Stimulated activated CD8-positive, alpha-beta memory T cell treated with anti-CD3 and anti-CD28 coated beads, Interleukin-12 subunit alpha, Interleukin-12 subunit beta, amount 100 ng/mL, for 1 hour (primary cell): ENCODE data around the gene POLD2.
"Not testable (repeated sequence)": the region's sequence is repeated elsewhere in the genome, so short reads cannot be mapped to it uniquely, and the experiment has no call there.

Source experiments
- DNase-seq: peaks from one replicate; pipeline ENCODE4 v3.0.0-alpha.2; 2020; ENCODE audit warnings: low read depth

Gene POLD2

DNA sequence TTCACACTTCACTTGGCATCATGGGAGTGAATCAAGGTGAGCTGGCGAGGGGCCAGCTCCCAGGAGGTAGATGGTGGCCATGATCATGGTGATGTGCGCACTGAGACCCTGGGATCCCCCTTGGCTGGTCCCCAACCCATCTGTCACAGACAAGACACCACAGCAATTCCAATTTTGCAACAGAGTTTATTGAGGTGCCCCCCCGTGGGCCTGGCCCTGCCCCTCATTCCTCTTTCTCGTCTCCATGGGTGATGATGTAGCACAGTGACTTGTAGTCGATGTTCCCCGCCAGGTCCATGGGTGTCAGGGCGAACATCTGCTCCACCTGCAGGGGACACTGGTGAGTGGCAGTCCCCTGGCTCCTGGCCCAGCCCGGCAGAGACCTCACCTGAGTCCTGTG is 15.3 kb upstream of the POLD2 start:
- no peak for DNase-seq

DNA sequence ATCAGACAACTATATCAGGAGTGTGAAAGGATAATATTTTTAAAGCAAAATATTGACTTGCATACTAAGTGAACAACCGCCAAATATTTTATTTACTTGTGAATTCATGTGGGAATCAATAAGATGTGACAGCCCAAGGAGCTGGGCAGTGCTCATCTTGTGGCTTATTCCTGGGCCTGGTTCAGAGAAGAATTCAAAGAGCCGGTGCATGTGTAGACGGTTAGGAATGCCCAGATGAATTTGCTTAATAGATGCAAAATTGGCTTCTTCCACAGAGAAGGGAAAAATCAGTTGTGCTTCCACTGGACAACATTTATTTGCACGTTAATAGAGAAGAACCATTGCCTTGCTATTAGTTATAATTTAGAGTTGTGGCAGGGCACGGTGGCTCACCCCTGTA is 13.4 kb upstream of the POLD2 start:
- no peak for DNase-seq

DNA sequence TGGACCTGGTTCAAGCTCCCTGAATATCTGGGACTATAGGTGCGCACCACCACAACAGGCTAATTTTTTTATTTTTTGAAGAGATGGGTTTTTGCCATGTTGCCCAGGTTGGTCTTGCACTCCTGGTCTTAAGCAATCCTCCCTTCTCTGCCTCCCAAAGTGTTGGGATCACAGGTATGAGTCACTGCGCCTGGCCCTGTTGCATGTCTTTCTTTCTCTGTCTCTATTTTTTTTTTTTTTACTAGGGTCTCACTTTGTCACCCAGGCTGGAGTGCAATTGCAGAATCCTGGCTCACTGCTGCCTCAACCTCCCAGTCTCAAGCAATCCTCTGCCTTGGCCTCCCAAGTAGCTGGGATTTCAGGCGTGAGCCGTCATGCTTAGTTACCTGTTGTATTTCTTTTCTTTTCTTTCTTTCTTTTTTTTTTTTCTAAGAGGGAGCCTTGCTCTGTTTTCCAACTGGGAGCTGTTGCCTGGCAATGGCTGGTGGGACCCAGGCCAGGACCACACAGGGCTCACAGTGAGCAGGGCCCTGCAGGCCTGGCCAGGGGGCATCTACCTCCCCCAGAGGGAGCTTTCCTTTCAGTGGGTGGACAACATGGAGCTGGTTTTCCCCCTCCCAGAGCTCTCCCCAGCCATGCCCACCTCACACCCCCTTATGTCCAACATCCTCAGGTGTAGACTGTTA is 11.7 kb upstream of the POLD2 start:
- no peak for DNase-seq

DNA sequence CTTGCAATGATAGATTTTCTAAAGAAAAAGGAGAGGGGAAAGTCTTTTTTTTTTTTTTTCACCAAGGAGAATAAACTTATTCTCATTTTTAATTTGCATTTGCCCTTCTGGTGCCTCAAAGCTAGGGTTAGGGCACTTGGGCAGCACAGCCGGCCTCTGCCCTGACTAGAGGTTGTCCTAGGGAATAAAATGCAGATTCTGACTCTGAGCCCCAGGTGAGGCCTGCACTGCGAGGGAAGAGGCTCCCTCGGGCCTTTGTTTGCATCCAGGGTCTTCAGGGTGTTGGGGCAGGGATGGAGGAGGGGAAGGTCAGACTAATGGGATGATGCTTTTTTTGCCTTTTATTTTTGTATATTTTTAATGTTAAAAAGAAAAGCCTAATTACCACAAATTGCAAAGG is 9.9 kb upstream of the POLD2 start:
- DNase-seq, result no peak

DNA sequence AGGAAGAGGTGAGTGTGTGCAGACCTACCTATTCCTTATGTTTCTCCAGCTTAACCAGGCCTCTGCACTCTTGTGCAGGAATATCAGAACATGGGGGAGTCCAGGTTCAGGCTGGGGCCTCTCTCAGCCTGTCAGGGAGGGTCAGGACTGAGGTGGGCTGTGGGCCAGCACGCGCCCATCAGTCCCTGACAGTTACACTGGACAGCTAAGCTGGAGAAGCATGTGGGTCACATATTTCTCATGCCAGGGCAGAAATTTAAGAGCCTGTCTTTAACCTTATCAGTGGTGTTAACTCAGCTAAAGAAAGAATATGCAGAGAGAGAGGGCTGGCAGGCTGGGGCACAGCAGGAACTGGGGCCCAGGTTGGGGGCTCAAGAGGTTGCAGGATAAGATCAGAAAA is 8.7 kb upstream of the POLD2 start:
- no peak for DNase-seq

DNA sequence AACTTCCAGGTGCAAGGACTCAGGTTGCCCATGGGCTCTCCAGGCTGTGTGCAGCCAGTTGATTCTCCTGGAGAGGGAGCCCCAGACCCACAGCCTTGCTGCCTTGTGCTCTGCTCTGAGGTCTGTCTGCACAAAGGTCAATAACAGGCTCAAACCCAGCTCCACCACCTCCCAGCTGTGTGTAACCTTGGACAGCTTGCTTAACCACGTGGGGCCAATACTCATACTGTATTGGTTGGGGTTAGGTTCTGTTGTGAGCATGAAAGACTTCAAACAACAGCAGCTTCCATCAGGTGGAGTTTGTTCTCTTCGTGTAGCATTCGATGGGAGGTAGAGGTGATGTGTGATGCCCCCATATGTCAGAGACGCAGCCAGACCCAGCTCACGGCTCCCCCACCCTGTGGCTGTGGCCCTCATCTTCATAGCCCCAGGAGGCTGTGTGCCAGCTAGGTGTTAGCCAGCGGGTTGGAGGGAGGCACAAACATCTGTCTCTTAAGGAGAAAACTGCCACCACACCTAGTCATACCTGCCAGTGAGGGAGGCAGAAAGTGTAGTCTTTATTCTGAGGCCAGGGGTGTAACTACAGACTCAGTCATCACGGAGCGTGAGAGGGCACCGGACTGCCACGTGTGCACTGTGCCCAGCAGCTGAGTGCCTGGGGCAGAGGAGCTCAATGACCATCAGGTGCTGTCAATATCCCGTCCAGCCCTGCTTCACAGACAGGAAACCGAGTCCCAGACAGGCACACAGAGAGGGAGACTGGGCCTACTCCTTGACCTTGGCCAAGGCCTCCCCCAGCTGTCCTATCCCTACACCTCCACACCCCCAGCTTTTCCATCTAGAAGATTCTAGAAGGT is 8.1 kb upstream of the POLD2 start:
- DNase-seq, result no peak

DNA sequence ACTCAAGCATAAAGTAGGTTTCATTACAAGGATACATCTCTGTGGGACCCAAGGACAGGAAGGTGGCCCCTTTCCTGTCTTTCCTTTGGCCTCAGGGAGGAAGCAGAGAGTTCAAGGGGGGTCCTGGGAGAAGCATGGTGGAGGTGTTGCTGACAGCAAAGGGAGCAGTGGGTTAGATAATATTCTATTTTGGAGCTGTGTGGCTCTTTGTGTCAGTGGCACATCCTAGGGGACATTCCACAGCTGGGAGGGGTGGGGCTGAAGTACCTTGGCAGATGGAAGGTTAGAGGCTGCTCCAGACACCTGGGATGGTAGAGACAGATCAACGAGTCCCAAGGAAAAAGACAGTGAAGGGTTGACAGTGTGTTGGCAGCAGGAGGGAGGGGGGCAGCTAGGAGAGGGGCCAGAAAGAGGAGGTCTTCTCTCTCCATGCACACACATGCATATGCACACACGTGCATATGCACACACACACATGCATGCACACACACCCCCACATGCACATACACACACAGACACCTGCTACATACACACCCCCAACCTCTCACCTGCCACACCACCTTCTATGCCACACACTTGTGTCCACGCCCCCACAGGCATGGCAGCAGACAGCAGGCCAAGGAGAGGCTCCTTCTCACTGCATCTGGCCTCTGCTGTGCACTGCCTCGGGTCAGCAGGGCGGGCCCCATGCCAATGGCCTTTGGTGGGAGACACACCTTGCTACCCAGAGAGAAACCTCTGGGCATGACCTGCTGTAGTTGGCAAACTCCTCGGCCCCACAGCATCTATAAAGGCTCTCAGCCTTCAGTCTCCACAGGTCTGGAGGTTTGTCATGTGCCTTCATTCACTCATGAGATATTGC is 5.6 kb upstream of the POLD2 start:
- no peak for DNase-seq

DNA sequence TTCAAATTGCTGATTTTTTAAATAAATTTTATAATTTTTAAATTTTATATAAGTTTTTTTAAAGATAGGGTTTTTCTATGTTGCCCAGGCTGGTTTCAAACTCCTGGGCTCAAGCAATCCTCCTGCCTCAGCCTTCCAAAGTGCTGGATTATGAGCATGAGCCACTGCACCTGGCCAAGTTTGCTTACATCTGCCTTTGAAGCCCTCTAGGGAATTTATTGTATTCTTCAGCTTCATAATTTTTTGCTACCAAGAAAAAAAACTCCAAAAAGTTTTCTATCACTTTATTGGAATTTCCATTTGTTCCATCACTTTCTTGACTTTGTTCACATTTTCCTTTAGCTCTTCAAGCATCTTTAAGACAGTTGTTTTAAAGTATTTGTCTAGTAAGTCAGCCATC is 3.8 kb upstream of the POLD2 start:
- DNase-seq, result no peak

DNA sequence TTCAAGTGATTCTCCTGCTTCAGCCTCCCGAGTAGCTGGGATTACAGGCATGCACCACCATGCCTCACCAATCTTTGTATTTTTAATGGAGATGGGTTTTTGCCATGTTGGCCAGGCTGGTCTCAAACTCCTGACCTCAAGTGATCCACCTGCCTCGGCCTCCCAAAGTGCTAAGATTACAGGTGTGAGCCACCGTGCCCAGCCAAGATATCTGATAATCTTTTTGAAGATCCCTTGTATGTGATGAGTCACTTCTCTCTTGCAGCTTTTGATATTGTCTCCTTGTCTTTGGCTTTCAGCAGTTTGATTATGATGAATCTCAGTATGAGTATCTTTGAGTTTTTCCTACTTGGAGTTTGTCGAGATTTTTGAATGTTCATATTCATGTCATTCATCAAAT is 3.2 kb upstream of the POLD2 start:
- not testable (repeated sequence) for DNase-seq

DNA sequence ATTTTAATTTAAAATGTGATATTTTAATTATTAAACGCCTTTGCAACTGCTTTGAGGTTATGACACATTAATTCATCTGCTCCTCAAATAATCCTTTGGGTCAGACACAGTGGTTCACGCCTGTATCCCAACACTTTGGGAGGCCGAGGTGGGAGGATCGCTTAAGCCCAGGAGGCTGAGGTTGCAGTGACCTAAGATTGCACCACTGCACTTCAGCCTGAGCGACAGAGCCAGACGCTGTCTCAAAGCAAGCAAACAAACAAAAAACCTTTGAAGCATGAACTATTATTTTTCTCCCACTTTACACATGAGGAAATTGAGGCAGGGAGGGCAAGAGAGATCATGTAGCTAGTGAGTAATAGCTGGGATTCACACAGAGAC is 1.5 kb upstream of the POLD2 start:
- no peak for DNase-seq

DNA sequence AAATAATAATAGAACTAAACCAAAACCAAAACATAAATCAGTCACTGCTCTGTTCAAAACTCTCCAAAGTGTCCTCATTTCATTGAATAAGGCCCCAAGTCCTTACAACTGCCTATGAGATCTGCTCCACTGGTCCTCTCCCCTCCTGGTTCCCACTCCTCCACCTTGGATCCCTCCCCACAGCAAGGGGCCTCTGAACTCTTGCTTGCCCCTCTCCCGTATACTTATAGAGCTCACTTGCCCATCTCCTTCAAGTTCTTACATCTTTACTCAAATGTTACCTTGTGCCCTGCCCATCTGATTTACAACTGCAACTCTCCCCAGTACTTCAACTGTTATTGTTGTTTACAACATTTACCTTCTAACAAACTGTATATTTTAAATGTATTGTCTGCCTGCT is 819 bp downstream of the POLD2 start:
- DNase-seq, result no peak

DNA sequence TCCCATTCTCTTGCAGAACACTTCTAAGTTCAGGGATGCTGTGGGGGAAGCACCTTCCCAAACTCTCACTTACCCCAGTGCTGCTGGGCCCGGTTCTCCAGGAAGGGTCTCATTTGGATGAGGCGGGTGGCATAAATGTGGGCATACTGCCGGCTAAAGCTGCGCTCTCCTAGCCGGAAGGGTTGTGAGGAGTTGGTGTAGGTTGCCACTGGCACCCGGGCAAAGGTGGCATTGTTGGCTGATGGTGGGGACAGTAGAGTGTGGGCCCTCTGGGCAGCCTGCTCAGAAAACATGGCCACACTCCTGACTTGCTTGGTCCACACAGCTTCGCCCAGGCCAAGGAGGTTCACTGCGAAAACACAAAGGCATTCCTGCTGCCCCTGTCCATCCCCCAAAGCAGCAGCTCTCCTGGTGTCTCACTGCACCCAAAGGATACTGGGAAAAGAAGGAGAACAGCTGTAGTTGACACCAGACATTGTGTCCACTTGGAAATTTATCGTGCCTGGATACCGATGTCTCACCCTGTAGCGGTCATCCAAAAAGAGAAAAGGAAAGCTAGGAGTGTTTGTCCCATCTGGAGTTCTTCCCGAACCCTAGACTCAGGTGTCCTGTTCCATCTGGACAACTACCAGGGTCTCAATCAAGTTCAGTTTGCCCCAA is 1.5 kb downstream of the POLD2 start:
- DNase-seq, result no peak

DNA sequence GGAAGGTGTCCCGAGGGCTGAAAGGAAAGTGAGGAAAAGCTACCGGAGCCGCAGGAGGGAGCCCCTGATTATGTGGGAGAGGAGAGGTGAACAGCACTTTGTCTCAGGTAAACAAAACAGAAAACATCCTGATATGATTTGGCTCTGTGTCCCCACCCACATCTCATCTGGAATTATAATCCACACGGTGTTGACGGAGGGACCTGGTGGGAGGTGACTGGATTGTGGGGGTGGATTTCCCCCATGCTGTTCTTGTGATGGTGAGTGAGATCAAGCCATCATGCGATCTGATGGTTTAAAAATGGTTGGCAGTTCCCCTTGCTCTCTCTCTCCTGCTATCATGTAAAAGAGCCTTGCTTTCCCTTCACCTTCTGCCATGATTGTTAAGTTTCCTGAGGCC is 3.0 kb downstream of the POLD2 start:
- DNase-seq, result no peak

DNA sequence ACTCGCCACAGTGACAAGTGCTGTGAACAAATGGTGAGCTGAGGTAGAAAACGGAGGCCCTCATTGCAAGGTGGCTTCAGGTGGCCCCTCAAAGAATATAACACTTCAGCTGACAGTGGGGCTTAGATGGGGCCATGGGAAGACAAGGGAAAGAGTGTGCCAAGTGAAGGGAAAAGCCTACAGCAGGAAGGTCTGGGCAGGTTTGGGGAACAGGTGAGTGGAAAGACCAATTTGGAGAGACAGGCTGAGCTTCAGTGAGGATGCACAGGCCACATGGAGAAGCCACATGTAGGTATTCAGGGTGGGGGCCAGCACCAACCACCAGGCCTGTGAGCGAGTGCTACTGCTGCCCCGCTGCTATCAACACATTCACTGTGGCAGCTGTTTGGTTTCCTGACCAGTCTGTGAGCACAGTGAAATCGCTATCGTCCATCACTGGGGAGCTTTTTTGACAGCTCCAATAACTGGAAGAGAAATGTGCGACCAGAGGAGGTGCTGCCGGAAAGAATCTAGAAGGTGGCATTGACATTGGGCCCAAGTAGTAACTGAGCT is 3.4 kb downstream of the POLD2 start:
- no peak for DNase-seq

DNA sequence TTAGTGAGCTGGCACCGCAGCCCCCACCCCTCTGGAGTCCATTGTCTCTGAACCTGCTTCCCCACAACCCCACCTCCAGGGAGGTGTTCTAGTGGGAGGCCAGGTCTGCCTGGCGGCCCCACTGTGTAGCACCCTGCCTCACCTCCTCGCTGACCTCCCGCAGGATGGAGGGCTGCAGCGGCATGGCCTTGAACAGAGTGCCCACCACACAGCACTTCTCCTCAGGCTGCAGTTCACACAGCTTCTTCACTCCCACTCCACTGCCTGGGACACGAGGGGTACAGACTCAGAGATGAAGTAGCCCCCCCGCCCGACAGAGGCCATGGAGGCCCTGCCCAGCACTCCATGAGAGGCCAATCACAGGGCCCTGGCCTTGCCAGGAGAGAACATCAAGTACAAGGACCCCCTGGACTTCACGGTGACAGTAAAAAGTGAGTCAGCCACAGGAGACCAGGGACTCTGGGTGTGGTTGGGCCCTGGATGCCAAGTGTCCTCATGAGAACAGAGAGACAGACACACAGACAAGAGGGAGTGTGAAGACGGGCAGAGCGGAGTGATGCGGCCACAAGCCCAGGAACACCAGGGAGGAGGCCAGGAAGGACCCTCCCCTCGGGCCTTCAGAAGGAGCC is 5.4 kb downstream of the POLD2 start:
- DNase-seq, result no peak

DNA sequence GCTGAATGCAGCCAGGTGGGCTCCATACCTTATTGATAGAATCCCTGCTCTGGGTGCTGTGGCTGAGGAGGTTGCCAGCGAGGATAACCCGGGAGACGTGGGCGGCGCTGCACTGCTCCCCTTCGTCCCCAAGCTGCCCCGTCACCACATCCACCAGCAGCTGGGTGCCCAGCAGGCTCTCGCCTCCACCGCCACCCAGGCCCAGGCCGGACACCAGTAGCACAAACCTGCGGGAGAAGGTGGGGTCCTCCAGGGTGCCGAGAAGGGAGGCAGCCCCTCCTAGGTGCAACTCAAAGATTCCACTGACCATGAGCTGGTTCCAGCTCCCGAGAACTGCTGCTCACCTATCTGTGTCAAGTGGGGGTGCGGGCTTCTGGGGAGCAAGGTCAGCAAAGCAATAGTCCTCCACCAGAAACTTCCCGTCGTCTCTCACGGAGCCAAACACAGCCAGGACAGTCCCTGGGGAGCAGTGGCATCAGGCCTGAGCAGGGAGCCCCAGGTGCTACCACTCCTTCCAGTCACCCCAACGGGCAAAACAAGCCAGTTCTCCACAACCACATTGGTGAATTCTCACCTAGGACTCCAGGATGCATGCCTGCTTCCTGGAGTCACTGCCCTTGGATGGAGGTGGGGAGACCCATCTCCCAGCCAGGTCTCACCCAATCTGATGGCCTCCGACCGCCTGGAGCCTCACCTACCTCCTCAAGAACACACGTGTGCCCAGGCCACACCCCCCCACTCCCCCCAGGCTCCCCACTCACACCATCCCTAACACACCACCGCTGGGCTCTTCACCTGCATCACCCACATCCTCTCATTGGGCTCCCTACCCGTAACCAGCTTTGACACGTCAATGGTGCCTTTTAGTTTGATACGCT is 6.3 kb downstream of the POLD2 start:
- no peak for DNase-seq

DNA sequence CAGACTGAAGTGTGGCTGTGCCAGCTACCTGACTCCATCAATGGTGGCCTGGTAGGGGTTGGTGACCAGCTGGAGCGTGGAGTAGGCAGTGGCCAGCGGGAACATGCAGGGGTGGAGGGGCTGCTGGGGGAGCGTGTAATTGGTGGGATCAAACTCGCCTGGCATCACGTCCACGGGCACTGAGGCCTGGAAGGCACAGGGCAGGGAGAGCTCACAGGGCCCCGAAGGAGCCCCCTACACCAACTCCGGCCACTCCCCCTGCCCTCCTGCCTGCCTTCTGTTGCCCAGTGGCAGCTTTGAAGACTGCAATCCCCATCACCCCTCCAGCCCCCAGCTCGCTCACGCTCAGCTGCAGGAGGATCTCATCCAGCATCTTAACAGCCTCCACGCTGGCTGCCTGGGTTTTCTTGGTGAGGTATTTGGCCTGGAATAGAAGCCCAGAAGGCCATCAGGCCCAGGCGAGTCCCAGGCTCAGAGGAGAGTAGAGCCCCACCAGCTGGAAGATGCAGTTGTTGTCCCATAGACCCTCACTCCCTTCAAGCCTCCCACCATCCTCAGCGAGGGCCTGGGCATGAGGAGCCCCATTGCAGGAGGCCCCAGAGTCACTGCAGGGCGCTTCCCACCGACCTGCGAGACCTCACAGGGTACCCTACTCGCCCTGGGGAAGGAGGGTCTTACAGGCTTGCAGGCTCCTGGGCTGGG is 7.1 kb downstream of the POLD2 start:
- DNase-seq, result no peak

DNA sequence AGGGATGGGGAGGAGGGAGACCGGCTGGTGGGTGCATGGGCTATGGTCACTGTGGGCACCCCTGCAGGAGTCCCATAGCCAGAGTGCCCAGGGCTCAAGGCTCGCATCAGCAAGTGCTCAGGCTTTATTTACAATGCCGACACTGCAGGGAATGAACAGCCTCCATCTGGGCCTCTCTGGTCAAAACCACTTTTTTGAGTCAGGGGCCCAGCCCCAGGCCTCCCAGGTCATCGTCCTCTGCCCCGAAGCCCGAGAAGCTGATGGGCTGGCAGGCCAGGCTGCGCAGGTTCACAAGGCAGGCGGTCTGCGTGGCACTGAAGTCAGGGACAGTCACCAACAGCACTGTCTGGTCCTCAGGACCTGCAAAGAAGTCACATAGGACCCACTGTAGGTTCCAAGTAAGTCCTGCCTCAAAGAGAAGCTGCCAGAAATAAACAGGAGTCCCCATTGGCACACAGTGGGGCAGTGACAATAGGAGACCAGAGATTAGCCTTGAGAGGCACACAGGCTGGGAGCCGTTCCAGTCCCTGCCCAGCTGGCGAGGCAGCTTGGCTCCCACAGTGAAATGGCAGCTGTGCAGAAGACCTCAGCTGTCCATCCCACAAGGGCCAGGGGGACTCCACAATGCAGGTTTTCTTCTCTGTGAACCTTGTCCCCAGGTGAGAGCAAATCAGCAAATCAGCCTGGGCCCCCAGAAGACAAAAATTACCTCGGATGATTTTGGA is 8.6 kb downstream of the POLD2 start:
- no peak for DNase-seq

DNA sequence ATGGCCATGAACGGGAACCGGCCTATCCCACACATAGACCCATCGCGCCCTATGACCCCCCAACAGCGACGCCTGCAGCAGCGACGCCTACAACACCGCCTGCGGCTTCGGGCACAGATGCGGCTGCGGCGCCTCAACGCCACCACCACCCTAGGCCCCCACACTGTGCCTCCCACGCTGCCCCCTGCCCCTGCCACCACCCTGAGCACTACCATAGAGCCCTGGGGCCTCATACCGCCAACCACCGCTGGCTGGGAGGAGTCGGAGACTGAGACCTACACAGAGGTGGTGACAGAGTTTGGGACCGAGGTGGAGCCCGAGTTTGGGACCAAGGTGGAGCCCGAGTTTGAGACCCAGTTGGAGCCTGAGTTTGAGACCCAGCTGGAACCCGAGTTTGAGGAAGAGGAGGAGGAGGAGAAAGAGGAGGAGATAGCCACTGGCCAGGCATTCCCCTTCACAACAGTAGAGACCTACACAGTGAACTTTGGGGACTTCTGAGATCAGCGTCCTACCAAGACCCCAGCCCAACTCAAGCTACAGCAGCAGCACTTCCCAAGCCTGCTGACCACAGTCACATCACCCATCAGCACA is 9.5 kb downstream of the POLD2 start:
- no peak for DNase-seq
